MM.1S (cell line): ENCODE results near the gene SNCA.

ENCODE experiments used
- DNase-seq: peaks from one replicate; pipeline ENCODE4 v3.0.0-alpha.2; 2015
- H2AFZ ChIP-seq: fragments of 300-600 bp; sonication (generic); 2 replicates; pipeline ENCODE4 v1.6.0; 2016; ENCODE audit warnings: antibody characterized with exemption, low read length
- H3F3A ChIP-seq: fragments of 300-600 bp; sonication (generic); 2 replicates; pipeline ENCODE4 v1.6.1; 2016; ENCODE audit warnings: mild to moderate bottlenecking, antibody characterized with exemption, low read length, moderate library complexity, mixed read lengths; ENCODE audit not compliant: insufficient read depth
- H3K27ac ChIP-seq: fragments of 300-600 bp; sonication (generic); 2 replicates; pipeline ENCODE4 v1.5.1; 2016; ENCODE audit warnings: mild to moderate bottlenecking, low read length
- H3K27me3 ChIP-seq: fragments of 300-600 bp; sonication (generic); replicated peaks from 2 replicates; pipeline ENCODE4 v1.6.0; 2016; ENCODE audit warnings: low read length; ENCODE audit not compliant: insufficient read depth
- H3K36me3 ChIP-seq: fragments of 300-600 bp; sonication (generic); replicated peaks from 2 replicates; pipeline ENCODE4 v1.6.1; 2016; ENCODE audit warnings: mild to moderate bottlenecking, low read length, mixed read lengths; ENCODE audit not compliant: insufficient read depth
- H3K4me1 ChIP-seq: fragments of 300-600 bp; sonication (generic); 2 replicates; pipeline ENCODE4 v1.6.1; 2016; ENCODE audit warnings: low read length, mixed read lengths
- H3K4me2 ChIP-seq: fragments of 300-600 bp; sonication (generic); 2 replicates; pipeline ENCODE4 v1.6.0; 2016; ENCODE audit warnings: low read depth, low read length
- H3K4me3 ChIP-seq: fragments of 300-600 bp; sonication (generic); 2 replicates; pipeline ENCODE4 v1.5.1; 2016; ENCODE audit warnings: low read length, mixed read lengths
- H3K79me2 ChIP-seq: fragments of 300-600 bp; sonication (generic); 2 replicates; pipeline ENCODE4 v1.6.1; 2016; ENCODE audit warnings: mixed run types, low read length, mixed read lengths
- H3K9ac ChIP-seq: fragments of 300-600 bp; sonication (generic); 2 replicates; pipeline ENCODE4 v1.6.1; 2016; ENCODE audit warnings: low read length, mixed read lengths
- H3K9me2 ChIP-seq: fragments of 300-600 bp; sonication (generic); replicated peaks from 2 replicates; pipeline ENCODE4 v1.6.1; 2016; ENCODE audit warnings: mild to moderate bottlenecking, low read length, mixed read lengths; ENCODE audit not compliant: insufficient read depth
- H3K9me3 ChIP-seq: fragments of 300-600 bp; sonication (generic); replicated peaks from 2 replicates; pipeline ENCODE4 v1.6.1; 2016; ENCODE audit warnings: mild to moderate bottlenecking, low read length, mixed read lengths; ENCODE audit not compliant: insufficient read depth
- H4K20me1 ChIP-seq: fragments of 300-600 bp; sonication (generic); 2 replicates; pipeline ENCODE4 v1.6.1; 2016; ENCODE audit warnings: mild to moderate bottlenecking, low read length, moderate library complexity, mixed read lengths; ENCODE audit not compliant: insufficient read depth
- EZH2 ChIP-seq: fragments of 300-600 bp; sonication (generic); optimal IDR thresholded peaks from 2 replicates; pipeline ENCODE3; 2017; ENCODE audit warnings: low read depth, mild to moderate bottlenecking, antibody characterized with exemption, low read length, mixed read lengths
- EZH2phosphoT487 ChIP-seq: fragments of 300-600 bp; sonication (generic); IDR thresholded peaks from 2 replicates; pipeline ENCODE4 v1.6.1; 2018; ENCODE audit warnings: antibody characterized with exemption, low read length
- TF ChIP-seq, protein P1 (sequence below): fragments of 300-600 bp; sonication (generic); IDR thresholded peaks from 2 replicates; pipeline ENCODE4 v1.5.1; 2016; ENCODE audit warnings: antibody characterized with exemption, low read length, mixed read lengths

Gene SNCA

DNA sequence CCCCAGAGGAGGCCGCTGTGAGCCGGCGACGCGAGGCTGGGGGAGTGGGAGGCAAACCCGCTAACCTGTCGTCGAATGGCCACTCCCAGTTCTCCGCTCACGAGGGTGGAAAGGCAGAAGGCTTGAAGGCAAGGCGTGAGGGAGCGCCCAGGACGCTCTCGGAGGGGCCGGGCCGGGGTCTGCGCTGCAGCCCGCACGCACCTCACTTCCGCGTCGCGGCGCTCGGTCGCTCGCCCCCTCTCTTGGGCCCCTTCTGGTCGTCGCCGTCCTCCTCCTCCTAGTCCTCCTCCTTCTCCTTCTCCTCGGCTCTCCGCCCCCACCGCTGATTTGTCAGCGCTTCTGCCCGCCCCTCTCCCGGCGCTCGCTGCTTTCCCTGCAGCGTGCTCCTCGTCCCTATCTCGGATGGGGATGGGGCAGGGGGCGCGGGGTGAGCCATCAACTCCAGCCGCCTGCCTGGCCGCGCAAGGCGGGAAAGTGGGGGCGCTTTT, at the start of gene SNCA:
TSS of gene SNCA (minus strand) at position 265 of the 488 bp plus-strand sequence. CDS start 1,494 bp downstream, outside the sequence.
- no peak for DNase-seq
- TF ChIP-seq EZH2phosphoT487, result no peak
- TF ChIP-seq, protein P1, sequence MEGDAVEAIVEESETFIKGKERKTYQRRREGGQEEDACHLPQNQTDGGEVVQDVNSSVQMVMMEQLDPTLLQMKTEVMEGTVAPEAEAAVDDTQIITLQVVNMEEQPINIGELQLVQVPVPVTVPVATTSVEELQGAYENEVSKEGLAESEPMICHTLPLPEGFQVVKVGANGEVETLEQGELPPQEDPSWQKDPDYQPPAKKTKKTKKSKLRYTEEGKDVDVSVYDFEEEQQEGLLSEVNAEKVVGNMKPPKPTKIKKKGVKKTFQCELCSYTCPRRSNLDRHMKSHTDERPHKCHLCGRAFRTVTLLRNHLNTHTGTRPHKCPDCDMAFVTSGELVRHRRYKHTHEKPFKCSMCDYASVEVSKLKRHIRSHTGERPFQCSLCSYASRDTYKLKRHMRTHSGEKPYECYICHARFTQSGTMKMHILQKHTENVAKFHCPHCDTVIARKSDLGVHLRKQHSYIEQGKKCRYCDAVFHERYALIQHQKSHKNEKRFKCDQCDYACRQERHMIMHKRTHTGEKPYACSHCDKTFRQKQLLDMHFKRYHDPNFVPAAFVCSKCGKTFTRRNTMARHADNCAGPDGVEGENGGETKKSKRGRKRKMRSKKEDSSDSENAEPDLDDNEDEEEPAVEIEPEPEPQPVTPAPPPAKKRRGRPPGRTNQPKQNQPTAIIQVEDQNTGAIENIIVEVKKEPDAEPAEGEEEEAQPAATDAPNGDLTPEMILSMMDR, result no peak
- no peak for TF ChIP-seq EZH2
- no peaks in the 10 kb centered on the region for H3K27me3 ChIP-seq

DNA sequence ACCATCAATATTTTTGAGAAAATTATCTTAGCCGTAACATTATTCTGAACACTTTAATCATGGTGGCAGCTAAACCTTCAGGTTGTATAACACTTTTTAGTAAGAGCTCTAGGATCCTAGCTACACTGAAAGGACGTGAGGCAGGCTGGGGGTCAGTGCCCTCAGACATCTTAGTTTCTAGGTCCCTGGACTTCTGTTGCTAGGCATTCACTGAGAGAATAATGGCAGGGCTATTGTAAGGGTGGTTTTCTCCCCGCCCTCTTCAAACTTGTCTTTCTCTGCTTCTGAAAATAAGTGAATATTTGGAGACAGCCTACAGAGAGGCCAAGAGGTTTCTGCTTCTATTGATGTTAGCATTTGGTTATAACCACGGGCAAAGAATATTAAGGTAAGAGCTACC, 42.3 kb upstream of the SNCA start:
- Histone ChIP-seq H3K79me2 (no peaks in the 10 kb centered on the region), H3K4me1 (no peaks in the 10 kb centered on the region), H3K27ac (no peak overlapping the region), H3K9me2 (no peaks in the 10 kb centered on the region), H3K4me3 (no peak overlapping the region), H3K27me3 (no peaks in the 10 kb centered on the region), H3K9ac (no peak overlapping the region), H3F3A (no peaks in the 10 kb centered on the region), H4K20me1 (no peaks in the 10 kb centered on the region), H3K9me3 (no peaks in the 10 kb centered on the region), H2AFZ (no peak overlapping the region), H3K36me3 (no peaks in the 10 kb centered on the region), H3K4me2 (no peak overlapping the region)
- TF ChIP-seq, protein P1, result no peak
- TF ChIP-seq EZH2, result no peak
- TF ChIP-seq EZH2phosphoT487, result no peak
- DNase-seq, result no peak

More for the DNA sequence above, at the start of gene SNCA:
- Histone ChIP-seq H3K4me2 (peak within 1 kb of the TSS; percentile 51), H3K9me2 (no peaks in the 10 kb centered on the region), H3K4me3 (peak within 1 kb of the TSS; percentile 54), H3K4me1 (no peaks in the 10 kb centered on the region), H2AFZ (peak within 1 kb of the TSS; percentile 57), H3F3A (no peaks in the 10 kb centered on the region), H3K36me3 (no peaks in the 10 kb centered on the region), H3K79me2 (no peaks in the 10 kb centered on the region), H3K27ac (no peak within 1 kb of the TSS), H3K9ac (no peak within 1 kb of the TSS), H3K9me3 (no peaks in the 10 kb centered on the region), H4K20me1 (no peaks in the 10 kb centered on the region)

DNA sequence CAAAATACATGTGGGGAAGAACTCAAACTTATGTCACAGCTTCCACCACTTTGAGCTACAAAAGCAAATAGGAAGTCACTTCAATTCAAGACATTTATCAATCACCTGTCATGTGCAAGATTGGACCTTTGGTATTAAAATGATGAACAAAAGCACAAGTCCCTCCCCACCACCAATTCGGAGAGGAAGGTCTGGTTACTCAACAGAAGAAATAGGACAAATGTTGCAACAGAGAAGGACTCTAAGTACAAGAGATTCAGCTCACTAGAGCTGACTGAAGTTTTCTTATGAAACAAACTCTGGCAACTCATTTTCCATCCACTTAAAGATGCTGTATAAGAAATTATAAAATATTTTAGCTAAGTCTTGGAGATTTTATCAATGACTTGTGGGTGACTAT, 41.6 kb upstream of the SNCA start:
- no peaks in the 10 kb centered on the region for H3F3A ChIP-seq
- no peak for TF ChIP-seq EZH2
- H2AFZ ChIP-seq, result peak overlapping the region; percentile 46; the same call in 1 of the 2 replicates

DNA sequence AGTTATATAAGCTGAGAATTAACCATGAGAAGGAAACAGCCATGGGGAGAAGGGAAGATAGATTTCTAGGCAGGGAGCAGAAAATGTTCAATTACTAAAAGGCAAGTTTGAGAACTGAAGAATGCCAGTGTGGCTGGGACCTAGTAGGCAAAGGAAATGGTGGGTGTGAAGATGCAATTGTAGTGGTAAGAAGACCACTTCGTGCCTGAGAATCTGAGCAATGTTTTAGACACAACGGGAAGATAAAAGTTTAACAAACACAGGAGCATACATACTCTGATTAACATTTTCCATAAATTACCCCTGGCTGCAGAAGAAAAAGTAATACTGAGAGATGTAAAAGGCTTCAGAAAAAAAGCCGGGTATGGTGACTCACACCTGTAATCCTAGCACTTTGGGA, 39.6 kb upstream of the SNCA start:
- H3F3A ChIP-seq, result no peaks in the 10 kb centered on the region
- H3K9ac ChIP-seq, result no peak overlapping the region
- H2AFZ ChIP-seq, result no peak overlapping the region
- H3K9me2 ChIP-seq, result no peaks in the 10 kb centered on the region
- no peak for TF ChIP-seq EZH2phosphoT487
- TF ChIP-seq, protein P1, result no peak
- TF ChIP-seq EZH2, result no peak
- H4K20me1 ChIP-seq, result no peaks in the 10 kb centered on the region
- no peaks in the 10 kb centered on the region for H3K36me3 ChIP-seq
- no peaks in the 10 kb centered on the region for H3K9me3 ChIP-seq
- H3K79me2 ChIP-seq, result no peaks in the 10 kb centered on the region
- no peak for DNase-seq
- no peak overlapping the region for H3K27ac ChIP-seq
- H3K27me3 ChIP-seq, result no peaks in the 10 kb centered on the region
- no peak overlapping the region for H3K4me2 ChIP-seq
- H3K4me3 ChIP-seq, result no peak overlapping the region
- H3K4me1 ChIP-seq, result no peaks in the 10 kb centered on the region

More for the DNA sequence above, 41.6 kb upstream of the SNCA start:
- no peaks in the 10 kb centered on the region for H3K79me2 ChIP-seq
- no peak overlapping the region for H3K27ac ChIP-seq
- H3K9me2 ChIP-seq, result no peaks in the 10 kb centered on the region
- no peaks in the 10 kb centered on the region for H3K9me3 ChIP-seq
- no peaks in the 10 kb centered on the region for H3K4me1 ChIP-seq
- H3K27me3 ChIP-seq, result no peaks in the 10 kb centered on the region
- no peaks in the 10 kb centered on the region for H4K20me1 ChIP-seq
- no peak for DNase-seq
- no peak overlapping the region for H3K4me3 ChIP-seq
- H3K4me2 ChIP-seq, result no peak overlapping the region
- no peak overlapping the region for H3K9ac ChIP-seq
- H3K36me3 ChIP-seq, result no peaks in the 10 kb centered on the region
